DOHH2 (cell line): ENCODE data around the gene DLGAP1.

Source experiments
- H3F3A ChIP-seq: fragments of 200-600 bp; sonication (generic), shearing (Covaris generic); 2 replicates; pipeline ENCODE4 v1.6.0; 2016; ENCODE audit warnings: antibody characterized with exemption, mild to moderate bottlenecking; ENCODE audit not compliant: control insufficient read depth, insufficient read depth
- H3K27ac ChIP-seq: fragments of 200-600 bp; sonication (generic); 2 replicates; pipeline ENCODE4 v1.5.1; 2014; ENCODE audit warnings: low read depth, mild to moderate bottlenecking, low read length, moderate library complexity
- H3K27me3 ChIP-seq: fragments of 200-600 bp; sonication (generic); 2 replicates; pipeline ENCODE4 v1.6.1; 2014; ENCODE audit warnings: mild to moderate bottlenecking, low read length, mixed read lengths; ENCODE audit not compliant: control insufficient read depth
- H3K36me3 ChIP-seq: fragments of 200-600 bp; sonication (generic); 2 replicates; pipeline ENCODE4 v1.6.1; 2014; ENCODE audit warnings: mild to moderate bottlenecking, low read length, moderate library complexity, mixed read lengths; ENCODE audit not compliant: control insufficient read depth
- H3K4me1 ChIP-seq: fragments of 200-600 bp; sonication (generic); 2 replicates; pipeline ENCODE4 v1.6.1; 2014; ENCODE audit warnings: mild to moderate bottlenecking, low read length, mixed read lengths; ENCODE audit not compliant: control insufficient read depth
- H3K4me2 ChIP-seq: fragments of 200-600 bp; sonication (generic); 2 replicates; pipeline ENCODE4 v1.6.0; 2014; ENCODE audit warnings: mild to moderate bottlenecking, low read length, moderate library complexity
- H3K4me3 ChIP-seq: fragments of 200-600 bp; sonication (generic); 2 replicates; pipeline ENCODE4 v1.5.1; 2014; ENCODE audit warnings: mild to moderate bottlenecking, low read length, mixed read lengths
- H3K79me2 ChIP-seq: fragments of 200-600 bp; sonication (generic); 2 replicates; pipeline ENCODE4 v1.6.1; 2014; ENCODE audit warnings: mild to moderate bottlenecking, low read length, mixed read lengths; ENCODE audit not compliant: control insufficient read depth
- H3K9me2 ChIP-seq: fragments of 200-600 bp; sonication (generic); replicated peaks from 2 replicates; pipeline ENCODE4 v1.6.1; 2014; ENCODE audit warnings: mild to moderate bottlenecking, low read length, mixed read lengths; ENCODE audit not compliant: control insufficient read depth
- H3K9me3 ChIP-seq: fragments of 200-600 bp; sonication (generic); 2 replicates; pipeline ENCODE4 v1.6.1; 2014; ENCODE audit warnings: antibody characterized with exemption, low read length, mixed read lengths; ENCODE audit not compliant: control insufficient read depth, insufficient read depth
- H4K20me1 ChIP-seq: fragments of 200-600 bp; sonication (generic); 2 replicates; pipeline ENCODE4 v1.6.0; 2014; ENCODE audit warnings: low read depth, mild to moderate bottlenecking, antibody characterized with exemption, low read length, moderate library complexity; ENCODE audit not compliant: control insufficient read depth, insufficient read depth
- CTCF ChIP-seq: fragments of 200-600 bp; sonication (generic); IDR thresholded peaks from one replicate; pipeline ENCODE4 v1.5.1; 2014; ENCODE audit warnings: antibody characterized with exemption, mild to moderate bottlenecking, low read depth, low read length; ENCODE audit not compliant: poor library complexity, severe bottlenecking
- EZH2phosphoT487 ChIP-seq: fragments of 200-600 bp; sonication (generic); IDR thresholded peaks from 2 replicates; pipeline ENCODE4 v1.6.1; 2017; ENCODE audit warnings: borderline replicate concordance, mild to moderate bottlenecking, antibody characterized with exemption, low read length, moderate library complexity, mixed read lengths

Gene DLGAP1

GRCh38 chr18:3889803-3890202 lies 565.3 kb downstream of the DLGAP1 start:
- no peaks in the 10 kb centered on the region for H4K20me1 ChIP-seq

GRCh38 chr18:3889121-3889520 lies 566.0 kb downstream of the DLGAP1 start:
- Histone ChIP-seq H3K27me3 (no peaks in the 10 kb centered on the region), H4K20me1 (no peaks in the 10 kb centered on the region), H3K4me2 (no peak overlapping the region), H3K4me3 (no peak overlapping the region), H3K79me2 (no peaks in the 10 kb centered on the region), H3K9me2 (no peaks in the 10 kb centered on the region; the same call in 1 of the 2 replicates), H3K9me3 (no peaks in the 10 kb centered on the region), H3K27ac (no peak overlapping the region), H3K4me1 (no peaks in the 10 kb centered on the region), H3K36me3 (no peaks in the 10 kb centered on the region), H3F3A (no peaks in the 10 kb centered on the region)
- TF ChIP-seq EZH2phosphoT487, result no peak
- no peak for TF ChIP-seq CTCF

More at GRCh38 chr18:3889803-3890202, 565.3 kb downstream of the DLGAP1 start:
- Histone ChIP-seq H3K27ac (no peak overlapping the region), H3K4me3 (no peak overlapping the region), H3K27me3 (no peaks in the 10 kb centered on the region), H3K4me1 (no peaks in the 10 kb centered on the region), H3K4me2 (no peak overlapping the region), H3K9me3 (no peaks in the 10 kb centered on the region), H3K36me3 (no peaks in the 10 kb centered on the region), H3K79me2 (no peaks in the 10 kb centered on the region), H3F3A (no peaks in the 10 kb centered on the region), H3K9me2 (no peaks in the 10 kb centered on the region; the same call in 1 of the 2 replicates)
- TF ChIP-seq EZH2phosphoT487, result no peak
- TF ChIP-seq CTCF, result no peak

- no peaks in the 10 kb centered on the region for H3F3A ChIP-seq
- H3K4me2 ChIP-seq, result no peak overlapping the region
- no peaks in the 10 kb centered on the region for H3K9me3 ChIP-seq
- no peaks in the 10 kb centered on the region for H3K27me3 ChIP-seq
- no peaks in the 10 kb centered on the region; the same call in 1 of the 2 replicates for H3K9me2 ChIP-seq
- TF ChIP-seq EZH2phosphoT487 (no peak), CTCF (no peak)
- H3K36me3 ChIP-seq, result no peaks in the 10 kb centered on the region
- no peak overlapping the region for H3K27ac ChIP-seq
- no peaks in the 10 kb centered on the region for H4K20me1 ChIP-seq
- H3K79me2 ChIP-seq, result no peaks in the 10 kb centered on the region
- H3K4me3 ChIP-seq, result no peak overlapping the region
- H3K4me1 ChIP-seq, result no peaks in the 10 kb centered on the region
These were observed 568.4 kb downstream of the DLGAP1 start for GRCh38 chr18:3886575-3887322.
